Endodermal cell (in vitro differentiated cells): ENCODE measurements around the gene DLG2. TPM values are rescaled to one million over a fixed set of nuclear protein-coding genes. Genes with fewer than 3 reads are reported as not detected.
A peak's percentile ranks its signal among the peaks of the same experiment; 100 is the strongest.

ENCODE experiments used
- DNase-seq: peaks from one replicate; pipeline ENCODE4 v3.0.0-alpha.2; 2017
- H3K27ac ChIP-seq: 2 replicates; pipeline ENCODE4 v1.5.1; 2013; ENCODE audit warnings: mild to moderate bottlenecking, low read depth, low read length, moderate library complexity
- H3K27me3 ChIP-seq: 2 replicates; pipeline ENCODE4 v1.6.1; 2013; ENCODE audit warnings: mild to moderate bottlenecking, low read length, moderate library complexity; ENCODE audit not compliant: insufficient read depth, control insufficient read depth, poor library complexity, severe bottlenecking
- H3K36me3 ChIP-seq: 2 replicates; pipeline ENCODE4 v1.7.0; 2013; ENCODE audit warnings: mild to moderate bottlenecking, low read length, moderate library complexity; ENCODE audit not compliant: control insufficient read depth, insufficient read depth
- H3K4me1 ChIP-seq: one replicate; pipeline ENCODE4 v1.7.0; 2013; ENCODE audit warnings: low read length; ENCODE audit not compliant: control insufficient read depth, insufficient read depth
- H3K4me3 ChIP-seq: 2 replicates; pipeline ENCODE4 v1.5.1; 2013; ENCODE audit warnings: mild to moderate bottlenecking, low read length, moderate library complexity
- H3K9ac ChIP-seq: 2 replicates; pipeline ENCODE4 v1.6.1; 2013; ENCODE audit warnings: mild to moderate bottlenecking, low read length, moderate library complexity; ENCODE audit not compliant: poor library complexity, severe bottlenecking; ENCODE audit errors: extremely low read depth
- H3K9me3 ChIP-seq: 2 replicates; pipeline ENCODE4 v1.6.1; 2013; ENCODE audit warnings: mild to moderate bottlenecking, low read length, moderate library complexity; ENCODE audit not compliant: control insufficient read depth
- H3K27ac Mint-ChIP-seq: 2 replicates; pipeline ENCODE4 v1.8.0; 2020; ENCODE audit warnings: mixed read lengths
- H3K27me3 Mint-ChIP-seq: 2 replicates; pipeline ENCODE4 v1.8.0; 2021; ENCODE audit warnings: mild to moderate bottlenecking, mixed read lengths; ENCODE audit not compliant: insufficient read depth
- H3K36me3 Mint-ChIP-seq: 2 replicates; pipeline ENCODE4 v1.8.0; 2020; ENCODE audit warnings: low read depth, mixed read lengths
- H3K4me1 Mint-ChIP-seq: 2 replicates; pipeline ENCODE4 v1.8.0; 2020; ENCODE audit warnings: mixed read lengths
- H3K4me3 Mint-ChIP-seq: 2 replicates; pipeline ENCODE4 v1.8.0; 2020; ENCODE audit warnings: mild to moderate bottlenecking, moderate library complexity, mixed read lengths
- H3K9me3 Mint-ChIP-seq: 2 replicates; pipeline ENCODE4 v1.8.0; 2020; ENCODE audit warnings: mild to moderate bottlenecking, mixed read lengths
- CTCF ChIP-seq: fragments of 200-600 bp; sonication (generic); conservative IDR thresholded peaks from 2 replicates; pipeline ENCODE4 v1.5.0; 2021; ENCODE audit warnings: antibody characterized with exemption, mild to moderate bottlenecking
- WGBS, 2 experiments: methylation state at CpG; one replicate each; pipeline versions ENCODE4 v1.1.5 to v1.1.7; 2013; ENCODE audit warnings: missing lambda C conversion rate in 2 of 2, mixed read lengths in 1 of 2; ENCODE audit not compliant: insufficient coverage in 1 of 2, insufficient read length in 1 of 2; 5-methylcytosine and 5-hydroxymethylcytosine counted together
- total RNA-seq, 2 donors: library from RNA; stranded (reverse); fragmentation: NEBNext Ultra II Directional in 1 of 2; extraction: Animal tissue kit (Norgen Biotek cat#: 25700) in 1 of 2; gene quantifications; 2 replicates in 1 of 2; 3 replicates in 1 of 2; pipeline ENCODE4 v1.2.1, GENCODE V29; 2021

Gene DLG2
- total RNA-seq, 2 donors from 2014 or later: 9.6 to 10.6 TPM

- peaks cover 32% of the 10 kb centered on the region for H3K36me3 Mint-ChIP-seq
- no peak for TF ChIP-seq CTCF
- Histone ChIP-seq H3K4me1 (no peaks in the 10 kb centered on the region), H3K36me3 (peaks cover 28% of the 10 kb centered on the region), H3K9me3 (no peaks in the 10 kb centered on the region), H3K27ac (peak within 1 kb of the TSS; percentile 98), H3K9ac (peak within 1 kb of the TSS; percentile 95), H3K27me3 (no peaks in the 10 kb centered on the region), H3K4me3 (peak within 1 kb of the TSS; percentile 97)
- H3K4me1 Mint-ChIP-seq: peaks cover 21% of the 10 kb centered on the region
- H3K27me3 Mint-ChIP-seq: no peaks in the 10 kb centered on the region
- H3K4me3 Mint-ChIP-seq: peak within 1 kb of the TSS; percentile 98
- 1 to 4% methylated on average over 18 to 67 of the region's 67 CpGs for WGBS, 2 experiments
- peak within 1 kb of the TSS; percentile 99 for H3K27ac Mint-ChIP-seq
- H3K9me3 Mint-ChIP-seq: no peaks in the 10 kb centered on the region
- peak; percentile 97 for DNase-seq
Measured at GRCh38 chr11:85664615-85665481, 37.7 kb upstream of the DLG2 start, which contains the start of gene CREBZF. CREBZF (minus strand) TSS chr11:85665129; CDS start chr11:85664875, 254 bp downstream.

GRCh38 chr11:85663753-85664614, 36.8 kb upstream of the DLG2 start:
- peaks cover 36% of the 10 kb centered on the region for H3K36me3 ChIP-seq
- 0% methylated on average over 39 to 73 of the region's 73 CpGs for WGBS, 2 experiments
- no peaks in the 10 kb centered on the region for H3K9me3 ChIP-seq
- peak overlapping the region; percentile 99 for H3K27ac Mint-ChIP-seq
- peaks cover 40% of the 10 kb centered on the region for H3K36me3 Mint-ChIP-seq
- peak overlapping the region; percentile 98 for H3K27ac ChIP-seq
- peaks cover 28% of the 10 kb centered on the region for H3K4me1 Mint-ChIP-seq
- H3K27me3 Mint-ChIP-seq: no peaks in the 10 kb centered on the region
- peak; percentile 72 for TF ChIP-seq CTCF
- H3K27me3 ChIP-seq: no peaks in the 10 kb centered on the region
- H3K4me3 Mint-ChIP-seq: peak overlapping the region; percentile 98
- peak; percentile 91 for DNase-seq
- H3K4me3 ChIP-seq: peak overlapping the region; percentile 97
- H3K9ac ChIP-seq: peak overlapping the region; percentile 95
- H3K9me3 Mint-ChIP-seq: no peaks in the 10 kb centered on the region
- no peaks in the 10 kb centered on the region for H3K4me1 ChIP-seq

- Mint-ChIP-seq H3K4me3 (peak overlapping the region; percentile 98), H3K9me3 (no peaks in the 10 kb centered on the region), H3K36me3 (peaks cover 45% of the 10 kb centered on the region), H3K27me3 (no peaks in the 10 kb centered on the region), H3K4me1 (peaks cover 32% of the 10 kb centered on the region), H3K27ac (peak overlapping the region; percentile 99)
- no peak for DNase-seq
- Histone ChIP-seq H3K9me3 (no peaks in the 10 kb centered on the region), H3K36me3 (peaks cover 44% of the 10 kb centered on the region), H3K4me1 (no peaks in the 10 kb centered on the region), H3K4me3 (peak overlapping the region; percentile 97), H3K27me3 (no peaks in the 10 kb centered on the region), H3K9ac (peak overlapping the region; percentile 95), H3K27ac (no peak overlapping the region)
- no peak for TF ChIP-seq CTCF
- 2 to 3% methylated on average over 7 to 10 of the region's 10 CpGs for WGBS, 2 experiments
Measured at GRCh38 chr11:85663080-85663752, 36.1 kb upstream of the DLG2 start.
